Central memory CD8-positive, alpha-beta T cell (primary cell): Measurements from ENCODE around the gene TAS2R38.

Experiments
- ATAC-seq: fragments of 150-1000 bp; cut with Tn5 transposase; replicated peaks from 2 replicates; pipeline ENCODE4 v1.10.0; 2022; ENCODE audit warnings: mild to moderate bottlenecking, moderate FRiP score, moderate number of reproducible peaks; ENCODE audit not compliant: poor library complexity, severe bottlenecking; ENCODE audit errors: extremely low read depth
- DNase-seq, 2 donors: peaks; one replicate each; pipeline ENCODE4 v3.0.0; 2021; ENCODE audit warnings: low spot score in 2 of 2
- H3K27ac Mint-ChIP-seq: one replicate; pipeline ENCODE4 v1.8.0; 2022; ENCODE audit warnings: low read depth, mild to moderate bottlenecking, moderate library complexity, mixed read lengths
- H3K27me3 Mint-ChIP-seq: one replicate; pipeline ENCODE4 v1.8.0; 2022; ENCODE audit warnings: mixed read lengths
- H3K36me3 Mint-ChIP-seq: one replicate; pipeline ENCODE4 v1.8.0; 2022; ENCODE audit warnings: mild to moderate bottlenecking, moderate library complexity, mixed read lengths; ENCODE audit not compliant: insufficient read depth
- H3K4me1 Mint-ChIP-seq: one replicate; pipeline ENCODE4 v1.8.0; 2022; ENCODE audit warnings: mixed read lengths
- H3K4me3 Mint-ChIP-seq: one replicate; pipeline ENCODE4 v1.8.0; 2022; ENCODE audit warnings: mild to moderate bottlenecking, moderate library complexity, mixed read lengths
- H3K9me3 Mint-ChIP-seq: one replicate; pipeline ENCODE4 v1.8.0; 2022; ENCODE audit warnings: mixed read lengths

Gene TAS2R38

DNA sequence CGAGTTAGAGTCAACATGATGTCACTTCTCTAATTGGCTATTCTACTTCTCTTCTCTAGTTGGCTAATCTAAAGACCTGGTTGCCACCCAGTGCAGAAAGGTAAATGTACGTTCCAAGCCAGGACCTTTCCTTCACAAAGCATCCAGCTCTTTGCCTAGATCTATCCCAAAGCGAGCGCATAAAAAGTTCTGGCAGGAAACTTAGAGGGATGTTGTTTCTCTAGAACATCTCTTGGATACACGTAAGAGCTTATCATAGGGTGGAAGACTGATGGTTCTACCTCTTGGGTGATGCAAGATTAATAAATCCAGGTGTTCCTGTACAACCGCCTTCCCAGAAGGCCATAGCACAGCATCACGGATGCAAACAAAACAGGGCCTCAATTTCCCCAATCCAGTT lies at the start of gene TAS2R38:
TAS2R38 (minus strand) TSS at position 101 of the 400 bp plus-strand sequence; CDS start at position 17, 84 bp downstream.
- H3K27ac Mint-ChIP-seq = no peak within 1 kb of the TSS
- no peak for DNase-seq
- no peaks in the 10 kb centered on the region for H3K27me3 Mint-ChIP-seq
- H3K36me3 Mint-ChIP-seq = no peaks in the 10 kb centered on the region
- no peak within 1 kb of the TSS for H3K4me3 Mint-ChIP-seq
- H3K4me1 Mint-ChIP-seq = peaks cover 7% of the 10 kb centered on the region
- ATAC-seq = no peak
- no peaks in the 10 kb centered on the region for H3K9me3 Mint-ChIP-seq

DNA sequence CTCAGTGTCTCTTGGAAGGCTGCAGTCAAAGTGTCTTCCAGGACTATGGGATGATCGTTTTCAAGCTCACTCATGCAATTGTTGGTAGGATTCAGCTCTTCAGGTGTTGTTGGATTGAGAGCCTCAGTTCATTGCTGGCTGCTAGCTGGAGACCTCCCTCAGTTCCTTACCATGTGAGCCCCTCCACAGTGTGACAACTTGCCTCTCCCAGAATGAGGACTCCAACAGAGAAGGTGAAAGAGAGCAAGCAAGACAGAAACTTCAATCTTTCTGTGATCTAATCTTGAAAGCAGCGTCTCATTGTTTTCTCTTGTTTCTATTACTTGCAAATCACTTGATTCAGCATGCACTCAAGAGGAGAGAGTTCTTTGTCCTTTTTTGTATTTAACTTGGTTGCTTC lies 44.6 kb upstream of the TAS2R38 start:
- no peaks in the 10 kb centered on the region for H3K4me1 Mint-ChIP-seq
- peaks cover 11% of the 10 kb centered on the region for H3K27me3 Mint-ChIP-seq
- DNase-seq = no peak
- H3K27ac Mint-ChIP-seq = no peak overlapping the region
- ATAC-seq = no peak
- H3K4me3 Mint-ChIP-seq = no peak overlapping the region
- H3K36me3 Mint-ChIP-seq = peaks cover 2% of the 10 kb centered on the region
- no peaks in the 10 kb centered on the region for H3K9me3 Mint-ChIP-seq

DNA sequence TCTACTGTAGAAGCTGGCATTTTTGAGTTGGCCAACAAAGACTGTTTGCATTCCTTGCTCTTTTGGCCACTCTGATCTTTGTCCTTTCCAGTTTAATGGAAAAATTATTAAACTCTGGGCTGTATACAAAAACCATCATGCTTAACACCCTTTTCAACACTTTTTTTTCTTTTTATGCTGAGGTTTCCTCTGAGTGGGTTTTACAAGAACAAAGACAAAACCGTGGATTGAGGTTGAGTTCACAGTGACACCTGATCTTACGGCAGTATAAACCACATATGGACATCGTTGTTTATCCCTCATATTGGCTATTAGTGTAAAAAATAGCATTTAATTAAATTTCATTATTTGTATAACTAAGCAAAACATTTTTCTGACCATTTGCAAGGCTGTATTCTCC lies 43.9 kb upstream of the TAS2R38 start:
- H3K4me3 Mint-ChIP-seq = no peak overlapping the region
- H3K27ac Mint-ChIP-seq = no peak overlapping the region
- DNase-seq (no peak), ATAC-seq (no peak)
- no peaks in the 10 kb centered on the region for H3K4me1 Mint-ChIP-seq
- H3K9me3 Mint-ChIP-seq = no peaks in the 10 kb centered on the region
- H3K36me3 Mint-ChIP-seq = peaks cover 2% of the 10 kb centered on the region
- peaks cover 11% of the 10 kb centered on the region for H3K27me3 Mint-ChIP-seq

GRCh38 chr7:142012825-142013511 lies 39.4 kb upstream of the TAS2R38 start:
- Mint-ChIP-seq H3K36me3 (peaks cover 2% of the 10 kb centered on the region), H3K9me3 (no peaks in the 10 kb centered on the region), H3K27ac (no peak overlapping the region), H3K4me3 (no peak overlapping the region), H3K4me1 (no peaks in the 10 kb centered on the region), H3K27me3 (peaks cover 11% of the 10 kb centered on the region)
- no peak for ATAC-seq
- no peak for DNase-seq

GRCh38 chr7:142010952-142011548 lies 37.5 kb upstream of the TAS2R38 start:
- Mint-ChIP-seq H3K27me3 (no peaks in the 10 kb centered on the region), H3K27ac (no peak overlapping the region), H3K4me1 (no peaks in the 10 kb centered on the region), H3K4me3 (no peak overlapping the region), H3K9me3 (no peaks in the 10 kb centered on the region), H3K36me3 (no peaks in the 10 kb centered on the region)
- ATAC-seq = no peak
- DNase-seq = no peak

GRCh38 chr7:142009187-142009586 lies 35.6 kb upstream of the TAS2R38 start:
- H3K27ac Mint-ChIP-seq = no peak overlapping the region
- no peak for ATAC-seq

GRCh38 chr7:142006577-142006976 lies 33.0 kb upstream of the TAS2R38 start:
- H3K27ac Mint-ChIP-seq = no peak overlapping the region

More at GRCh38 chr7:142009187-142009586, 35.6 kb upstream of the TAS2R38 start:
- no peaks in the 10 kb centered on the region for H3K4me1 Mint-ChIP-seq
- no peaks in the 10 kb centered on the region for H3K9me3 Mint-ChIP-seq
- no peaks in the 10 kb centered on the region for H3K36me3 Mint-ChIP-seq
- H3K27me3 Mint-ChIP-seq = no peaks in the 10 kb centered on the region
- no peak overlapping the region for H3K4me3 Mint-ChIP-seq
- DNase-seq = no peak

GRCh38 chr7:142002179-142002578 lies 28.6 kb upstream of the TAS2R38 start:
- no peaks in the 10 kb centered on the region for H3K9me3 Mint-ChIP-seq

More at GRCh38 chr7:142006577-142006976, 33.0 kb upstream of the TAS2R38 start:
- no peaks in the 10 kb centered on the region for H3K27me3 Mint-ChIP-seq
- no peak for ATAC-seq
- H3K36me3 Mint-ChIP-seq = no peaks in the 10 kb centered on the region
- no peak for DNase-seq
- H3K4me1 Mint-ChIP-seq = no peaks in the 10 kb centered on the region
- H3K4me3 Mint-ChIP-seq = no peak overlapping the region
- no peaks in the 10 kb centered on the region for H3K9me3 Mint-ChIP-seq

GRCh38 chr7:142001163-142001874 lies 27.7 kb upstream of the TAS2R38 start:
- DNase-seq = no peak
- no peak overlapping the region for H3K27ac Mint-ChIP-seq
- H3K36me3 Mint-ChIP-seq = no peaks in the 10 kb centered on the region

More at GRCh38 chr7:142002179-142002578, 28.6 kb upstream of the TAS2R38 start:
- H3K4me1 Mint-ChIP-seq = no peaks in the 10 kb centered on the region
- no peaks in the 10 kb centered on the region for H3K36me3 Mint-ChIP-seq
- ATAC-seq = no peak
- no peak overlapping the region for H3K4me3 Mint-ChIP-seq
- no peak for DNase-seq
- no peak overlapping the region for H3K27ac Mint-ChIP-seq
- H3K27me3 Mint-ChIP-seq = no peaks in the 10 kb centered on the region

GRCh38 chr7:142000244-142000643 lies 26.7 kb upstream of the TAS2R38 start:
- DNase-seq = no peak
- no peak overlapping the region for H3K4me3 Mint-ChIP-seq
- ATAC-seq = no peak
- H3K27ac Mint-ChIP-seq = no peak overlapping the region
- no peaks in the 10 kb centered on the region for H3K27me3 Mint-ChIP-seq
- H3K9me3 Mint-ChIP-seq = no peaks in the 10 kb centered on the region
- no peaks in the 10 kb centered on the region for H3K4me1 Mint-ChIP-seq
- no peaks in the 10 kb centered on the region for H3K36me3 Mint-ChIP-seq

More at GRCh38 chr7:142001163-142001874, 27.7 kb upstream of the TAS2R38 start:
- Mint-ChIP-seq H3K9me3 (no peaks in the 10 kb centered on the region), H3K4me1 (no peaks in the 10 kb centered on the region), H3K27me3 (no peaks in the 10 kb centered on the region), H3K4me3 (no peak overlapping the region)
- ATAC-seq = no peak

GRCh38 chr7:141999058-141999623 lies 25.6 kb upstream of the TAS2R38 start:
- no peaks in the 10 kb centered on the region for H3K9me3 Mint-ChIP-seq
- no peaks in the 10 kb centered on the region for H3K27me3 Mint-ChIP-seq
- ATAC-seq (no peak), DNase-seq (no peak)
- H3K4me3 Mint-ChIP-seq = no peak overlapping the region
- H3K36me3 Mint-ChIP-seq = no peaks in the 10 kb centered on the region
- no peak overlapping the region for H3K27ac Mint-ChIP-seq
- no peaks in the 10 kb centered on the region for H3K4me1 Mint-ChIP-seq

DNA sequence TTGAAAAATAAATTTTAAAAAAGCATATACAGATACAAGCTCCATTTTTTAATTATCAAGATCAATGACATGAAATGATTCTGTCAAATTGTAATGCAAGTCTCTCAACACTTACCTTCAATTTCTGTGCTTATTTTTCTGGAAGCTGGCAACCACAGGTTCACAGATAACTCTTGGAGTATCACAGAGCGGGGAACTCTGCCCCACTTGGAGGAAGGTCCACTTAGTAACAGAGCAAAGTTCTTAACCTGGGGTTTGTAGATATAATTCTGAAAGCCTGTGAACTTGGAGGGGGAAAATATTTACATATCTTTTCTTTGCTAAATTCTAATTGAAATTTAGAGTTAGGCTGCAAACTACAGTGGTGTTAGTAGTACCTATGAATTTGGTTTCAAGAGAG lies 19.8 kb upstream of the TAS2R38 start:
- ATAC-seq = no peak
- Mint-ChIP-seq H3K36me3 (no peaks in the 10 kb centered on the region), H3K9me3 (no peaks in the 10 kb centered on the region), H3K4me1 (no peaks in the 10 kb centered on the region), H3K27ac (no peak overlapping the region), H3K27me3 (no peaks in the 10 kb centered on the region), H3K4me3 (no peak overlapping the region)
- no peak for DNase-seq
